GM18502 (cell line): ENCODE results near the gene MAS1.
A peak's percentile ranks its signal among the peaks of the same experiment; 100 is the strongest.
"Not testable (repeated sequence)": the region's sequence is repeated elsewhere in the genome, so short reads cannot be mapped to it uniquely, and the experiment has no call there.

Experiments used
- ATAC-seq: cut with Tn5 transposase; IDR thresholded peaks from one replicate; pipeline ENCODE4 v1.9.1; 2021; ENCODE audit warnings: mild to moderate bottlenecking; ENCODE audit not compliant: unreplicated experiment, poor library complexity

Gene MAS1

DNA sequence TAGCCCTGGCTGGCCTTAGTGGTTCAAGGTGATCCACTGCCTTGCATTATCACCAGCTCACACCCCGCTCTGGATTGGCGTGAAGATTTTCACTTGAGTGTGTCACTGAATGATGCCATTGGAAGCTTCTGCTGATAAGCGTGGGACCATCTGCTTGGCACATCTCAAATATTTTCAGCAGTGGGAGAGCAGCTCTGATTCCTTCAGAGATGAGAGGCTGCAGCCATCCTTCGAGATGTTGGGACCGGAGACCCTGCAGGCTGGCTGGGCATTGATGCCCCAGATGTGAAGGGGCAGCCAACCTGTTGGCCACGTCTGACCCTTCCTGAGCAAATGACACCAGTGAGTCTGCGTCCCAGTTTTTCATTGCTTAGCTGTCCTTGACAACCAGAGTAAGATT, at the start of gene MAS1:
Gene MAS1, plus strand, starts transcription at position 197 of the 400 bp plus-strand sequence. CDS start 15,968 bp downstream, outside the sequence.
- ATAC-seq = no peak

DNA sequence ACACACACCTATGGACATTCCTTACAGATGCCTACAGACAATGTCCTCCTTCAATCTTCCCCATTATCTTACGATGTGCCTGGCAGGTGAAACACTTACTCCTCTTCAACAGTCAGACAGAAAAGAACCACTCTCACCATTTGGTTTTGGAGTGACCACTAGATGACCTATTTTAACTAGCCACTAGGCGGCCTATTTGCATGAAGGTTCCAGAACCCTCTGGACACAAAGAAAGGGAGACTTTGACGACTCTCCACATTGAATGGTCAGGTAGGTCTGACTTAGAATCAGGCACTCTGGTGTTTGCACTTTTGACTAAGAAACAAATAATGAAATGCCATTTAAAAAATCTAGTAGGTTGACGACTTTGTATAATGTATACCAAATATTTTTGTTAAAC, 48.8 kb upstream of the MAS1 start:
- ATAC-seq = no peak

DNA sequence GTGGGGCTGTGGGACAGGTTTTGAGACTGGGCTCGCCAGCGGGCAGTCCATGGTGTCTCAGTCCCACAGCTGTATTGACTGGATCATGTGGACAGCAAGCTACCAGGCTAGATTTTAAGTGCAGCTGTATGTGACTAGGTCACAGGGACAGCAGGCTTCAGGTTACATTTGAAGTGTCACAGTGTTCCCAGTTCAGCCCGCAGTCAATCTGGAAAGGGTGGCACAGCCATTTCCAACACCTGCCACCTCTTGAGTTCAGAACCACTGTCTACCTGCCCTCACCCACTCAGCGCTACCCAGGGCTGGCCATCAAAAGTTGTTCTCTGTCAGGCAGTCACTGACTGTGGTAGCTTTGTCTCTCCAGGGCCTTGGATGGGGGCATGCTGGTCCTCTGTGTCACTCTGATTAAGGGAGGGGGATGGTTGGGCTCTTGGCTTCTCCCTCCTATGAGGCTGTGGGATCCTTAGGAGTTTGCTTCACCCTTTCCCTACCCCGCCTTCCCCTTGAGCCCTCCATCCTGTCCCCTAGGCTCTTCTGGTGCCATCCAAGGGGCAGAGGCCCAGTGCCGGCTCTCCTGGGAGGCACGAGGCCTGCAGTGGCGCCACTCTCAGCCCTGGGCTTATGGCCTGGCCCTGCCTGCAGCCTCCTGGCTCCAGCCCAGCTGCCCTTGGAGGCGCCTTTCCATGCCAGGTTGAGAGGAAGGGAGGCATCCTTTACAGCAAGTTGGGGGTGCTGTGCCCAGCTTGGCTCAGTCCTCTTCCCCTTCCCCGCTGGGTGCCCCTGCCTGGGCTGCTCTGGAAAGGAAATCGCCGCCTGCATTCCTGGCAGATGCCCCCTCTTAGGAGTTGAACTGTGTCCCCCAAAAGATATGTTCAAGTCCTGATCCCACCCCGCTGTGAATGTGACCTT, 45.8 kb upstream of the MAS1 start:
- ATAC-seq = no peak

DNA sequence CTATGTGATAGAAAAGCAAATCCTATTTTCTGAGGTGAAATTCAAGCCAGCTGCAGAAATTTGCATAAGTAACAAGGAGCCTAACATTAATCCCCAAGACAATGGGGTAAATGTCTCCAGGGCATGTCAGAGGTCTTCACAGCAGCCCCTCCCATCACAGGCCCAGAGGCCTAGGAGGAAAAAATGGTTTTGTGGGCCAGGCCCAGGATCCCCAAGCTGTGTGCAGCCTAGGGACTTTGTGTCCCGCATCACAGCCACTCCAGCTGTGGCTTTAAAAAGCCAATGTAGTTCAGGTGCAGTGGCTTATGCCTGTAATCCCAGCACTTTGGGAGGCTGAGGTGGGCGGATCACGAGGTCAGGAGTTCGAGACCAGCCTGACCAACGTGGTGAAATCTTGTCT, 42.2 kb upstream of the MAS1 start:
- not testable (repeated sequence) for ATAC-seq

DNA sequence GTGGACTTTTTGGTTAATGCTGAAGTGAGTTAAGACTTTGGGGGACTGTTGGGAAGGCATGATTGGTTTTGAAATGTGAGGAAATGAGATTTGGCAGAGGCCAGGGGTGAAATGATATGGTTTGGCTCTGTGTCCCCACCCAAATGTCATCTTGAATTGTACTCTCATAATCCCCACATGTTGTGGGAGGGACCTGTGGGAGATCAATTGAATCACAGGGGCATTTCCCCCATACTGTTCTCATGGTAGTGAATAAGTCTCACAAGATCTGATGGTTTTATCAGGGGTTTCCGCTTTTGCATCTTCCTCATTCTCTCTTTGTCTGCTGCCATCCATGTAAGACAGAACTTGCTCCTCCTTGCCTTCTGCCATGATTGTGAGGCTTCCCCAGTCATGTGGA, 40.9 kb upstream of the MAS1 start:
- ATAC-seq = not testable (repeated sequence)

DNA sequence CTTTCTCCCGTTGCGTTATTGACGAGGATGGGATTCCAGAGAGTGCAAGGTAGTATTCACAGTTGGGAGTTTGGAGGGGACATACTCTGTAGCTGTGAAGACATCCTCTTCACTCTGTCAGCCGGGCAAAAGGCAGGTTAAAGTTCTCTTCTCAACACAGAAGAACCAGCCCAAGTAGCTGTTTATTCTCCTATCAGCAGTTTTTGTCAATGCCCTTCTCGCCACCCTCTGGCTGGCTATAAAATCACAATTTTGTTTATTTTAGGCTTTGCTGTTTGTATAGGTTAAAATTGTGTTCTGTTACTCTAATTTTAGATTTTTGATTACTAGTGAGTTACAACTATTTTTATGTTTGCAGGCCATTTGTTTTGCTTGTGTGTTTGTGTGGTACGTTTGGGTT, 37.9 kb upstream of the MAS1 start:
- ATAC-seq = no peak

DNA sequence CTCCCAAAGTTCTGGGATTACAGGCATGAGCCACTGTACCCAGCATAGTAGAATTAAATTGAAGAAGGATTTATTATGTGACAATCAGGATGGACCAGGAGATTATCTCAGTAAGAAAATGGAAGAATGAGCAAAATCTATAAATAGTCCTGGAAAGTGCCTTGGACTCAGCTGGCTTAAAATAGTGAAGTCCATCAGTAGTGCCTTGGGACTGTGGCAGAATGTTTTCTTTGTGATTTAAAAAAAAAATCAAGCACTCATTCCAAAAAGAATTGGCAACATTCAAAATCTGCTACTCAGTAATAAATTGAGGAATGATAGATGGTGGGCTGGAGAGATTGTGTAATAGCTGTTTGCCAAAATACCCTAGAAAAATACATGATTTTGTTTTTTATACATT, 37.0 kb upstream of the MAS1 start:
- ATAC-seq = no peak

DNA sequence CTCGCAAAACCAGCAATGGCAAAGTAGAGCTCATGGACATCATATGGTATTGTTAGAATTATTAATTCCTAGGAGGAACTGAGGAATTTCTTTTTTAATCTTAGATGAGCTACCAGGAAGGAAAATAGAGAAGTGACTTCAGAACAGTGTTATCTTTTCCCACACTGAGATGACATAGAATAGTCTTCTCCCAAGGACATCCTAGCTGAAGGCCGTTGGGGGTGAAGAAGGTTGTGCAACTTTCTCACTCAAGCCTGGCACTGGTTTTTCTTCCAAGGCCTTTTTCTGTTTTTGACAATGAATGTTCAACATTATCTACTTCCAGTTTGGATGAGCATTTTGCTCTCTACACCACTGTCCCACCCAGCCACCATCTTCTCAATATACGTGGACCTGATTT, 35.8 kb upstream of the MAS1 start:
- ATAC-seq = no peak

DNA sequence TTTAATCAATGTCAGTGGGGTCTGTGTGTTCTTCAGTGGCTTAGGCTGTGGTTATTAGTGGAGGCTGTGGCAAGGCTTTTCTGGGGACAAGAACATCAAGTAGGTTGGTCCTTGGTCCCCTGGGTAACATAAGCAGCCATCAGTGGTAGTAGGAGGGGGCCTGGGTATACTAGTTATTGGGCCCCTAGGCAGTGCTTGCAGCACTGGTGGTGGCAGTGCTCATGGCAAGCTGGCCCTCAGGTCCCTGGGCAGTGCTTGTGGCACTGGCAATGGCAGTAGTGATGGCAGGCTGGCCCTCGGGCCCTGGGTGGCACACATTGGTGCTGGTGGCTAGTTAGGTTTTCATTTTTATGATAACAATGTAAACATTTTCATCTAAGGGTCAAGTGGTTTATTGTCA, 32.5 kb upstream of the MAS1 start:
- no peak for ATAC-seq

DNA sequence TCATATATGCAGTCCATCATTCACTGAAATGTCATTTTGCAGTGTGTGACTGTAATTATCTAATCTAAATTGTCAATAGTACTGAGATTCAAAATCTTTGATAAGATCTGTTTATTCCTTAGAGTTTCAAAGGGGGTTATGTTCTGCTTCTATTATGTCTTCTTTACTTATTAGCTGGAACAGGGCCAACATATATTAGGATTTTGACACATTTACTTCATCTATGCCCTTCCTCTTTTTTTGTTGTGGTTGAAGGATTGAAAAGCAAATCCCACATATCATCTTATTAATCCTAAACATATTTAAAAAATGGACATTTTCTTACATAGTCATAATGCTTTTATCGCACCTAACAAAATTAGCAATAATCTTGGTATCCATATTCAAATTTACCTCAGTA, 30.3 kb upstream of the MAS1 start:
- no peak for ATAC-seq

DNA sequence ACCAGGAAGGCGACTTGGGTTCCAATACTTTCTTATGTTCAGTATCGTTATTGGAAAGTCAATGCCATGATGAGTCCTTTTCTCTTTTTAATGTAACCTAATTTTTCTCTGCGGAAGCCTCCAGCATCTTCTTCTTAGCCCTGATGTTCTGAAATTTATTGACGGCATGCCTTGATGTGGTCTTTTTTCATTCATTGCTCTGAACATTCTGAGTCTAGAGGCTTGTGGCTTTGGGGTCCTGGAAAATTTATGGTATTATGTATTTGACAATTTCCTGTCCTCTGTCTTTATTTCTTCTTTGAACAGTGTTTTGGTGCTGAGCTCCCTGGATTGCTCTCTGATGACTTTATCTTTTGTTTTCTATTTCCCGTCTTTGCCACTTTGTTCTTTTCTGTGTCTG, 28.7 kb upstream of the MAS1 start:
- ATAC-seq = no peak

DNA sequence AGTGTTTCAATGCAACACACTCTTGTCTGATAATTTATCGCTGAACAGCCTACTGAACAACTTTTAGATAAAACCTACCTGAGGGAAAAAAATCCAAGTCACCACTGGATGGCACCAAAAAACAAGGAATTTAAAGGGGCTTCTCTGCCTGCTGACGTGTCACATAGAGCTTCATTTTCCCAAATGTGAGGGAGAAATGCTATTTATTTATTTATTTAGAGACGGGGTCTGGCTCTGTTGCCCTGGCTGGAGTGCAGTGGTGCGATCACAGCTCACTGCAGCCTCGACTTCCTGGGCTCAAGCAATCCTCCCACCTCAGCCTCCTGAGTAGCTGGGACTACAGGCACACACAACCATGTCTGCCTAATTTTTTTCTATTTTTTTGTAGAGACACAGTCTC, 27.4 kb upstream of the MAS1 start:
- ATAC-seq = peak; percentile 62

DNA sequence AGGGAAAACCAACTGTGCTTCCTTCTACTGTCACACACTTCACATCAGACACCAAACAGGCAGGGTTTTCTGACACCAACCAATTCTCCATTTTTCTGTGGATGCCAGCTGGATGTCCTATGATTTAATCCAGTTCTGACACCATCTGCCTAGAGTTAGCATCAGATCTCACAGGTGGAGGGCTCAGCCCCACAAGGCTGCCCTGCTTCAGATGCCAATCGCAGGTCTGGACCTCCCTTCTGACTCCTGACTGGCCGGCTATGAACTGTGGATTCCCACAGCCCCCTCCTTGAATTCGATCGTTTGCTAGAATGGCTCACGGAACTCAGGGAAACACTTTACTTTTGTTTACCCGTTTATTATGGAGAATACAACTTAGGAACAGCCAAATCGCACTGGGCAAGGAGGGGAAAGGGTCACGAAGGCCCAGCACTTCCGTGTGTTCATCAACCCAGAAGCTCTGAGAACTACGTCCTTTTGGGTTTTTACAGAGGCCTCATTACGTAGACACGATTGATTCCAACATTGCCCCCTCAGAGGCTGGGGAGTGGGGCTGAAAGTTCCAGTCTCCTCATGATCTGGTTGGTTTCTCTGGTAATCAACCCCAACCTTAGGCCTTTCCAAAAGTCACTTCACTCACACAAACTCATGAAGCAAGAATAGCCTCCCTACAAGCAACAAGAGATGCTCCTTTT, 25.4 kb upstream of the MAS1 start:
- no peak for ATAC-seq

DNA sequence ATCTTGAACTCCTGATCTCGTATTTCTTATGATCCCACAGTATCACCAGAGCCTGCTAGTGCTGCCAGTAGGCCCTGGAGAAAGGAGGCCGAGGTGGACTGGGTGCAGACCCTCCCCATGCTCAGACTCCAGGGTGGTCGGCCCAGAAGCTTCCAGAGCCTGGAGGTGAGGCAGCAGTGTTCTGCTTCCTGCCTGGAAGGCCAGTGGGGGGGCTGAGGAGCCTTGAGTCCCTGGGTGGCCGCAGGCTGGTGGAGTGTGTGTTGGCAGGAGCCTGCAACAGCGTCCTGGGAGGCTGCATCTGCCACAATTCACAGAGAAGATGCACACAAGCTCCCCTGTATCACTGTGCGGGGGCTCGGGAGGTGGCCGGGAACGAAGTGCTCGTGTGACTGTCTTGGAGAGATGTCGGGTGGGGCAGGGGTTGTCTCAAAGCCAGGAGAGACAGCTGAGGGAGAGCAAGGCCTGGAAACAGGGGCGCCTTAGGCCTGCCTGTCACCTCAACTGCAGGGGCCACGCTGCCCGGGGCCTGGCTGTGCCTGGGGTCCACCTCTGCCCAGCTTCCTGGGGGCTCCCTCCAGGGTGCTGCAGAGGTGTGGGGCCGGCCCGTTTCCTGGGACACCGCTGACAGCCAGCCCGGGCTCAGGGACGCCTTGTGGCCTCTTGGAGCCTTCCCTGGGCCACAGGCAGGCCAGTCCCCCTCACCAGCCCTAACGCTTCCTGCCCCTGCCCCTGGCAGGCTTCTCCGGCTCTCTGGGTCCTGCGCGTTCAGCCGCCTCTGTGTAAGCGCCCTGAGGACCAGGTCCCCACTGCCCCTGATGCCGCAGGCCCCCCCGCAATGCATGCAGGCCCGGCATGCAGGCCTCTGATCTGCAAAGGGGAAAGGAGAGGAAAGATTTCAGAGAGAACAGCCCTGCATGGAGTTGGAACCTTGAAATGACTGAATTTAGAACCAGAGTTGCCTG, 24.2 kb upstream of the MAS1 start:
- ATAC-seq = no peak

DNA sequence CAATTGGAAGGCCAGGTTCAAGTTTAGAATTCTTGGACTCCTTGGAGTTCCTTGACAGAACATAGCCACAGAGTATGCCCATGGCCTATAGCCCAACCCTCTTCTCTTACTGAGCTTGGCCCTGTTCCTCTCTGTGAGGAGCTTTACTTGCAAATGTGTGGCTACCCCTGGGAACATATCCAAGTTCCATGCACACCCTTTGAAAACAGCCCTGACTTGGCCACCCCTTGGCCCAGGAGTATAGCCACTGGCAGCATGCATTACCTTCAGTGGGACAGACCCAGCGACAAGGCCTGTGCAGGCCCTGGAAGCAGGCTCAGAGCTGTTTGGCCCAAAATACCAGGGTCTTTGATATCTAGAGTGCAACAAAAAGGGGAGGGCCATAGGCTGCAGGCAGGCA, 19.5 kb upstream of the MAS1 start:
- no peak for ATAC-seq

DNA sequence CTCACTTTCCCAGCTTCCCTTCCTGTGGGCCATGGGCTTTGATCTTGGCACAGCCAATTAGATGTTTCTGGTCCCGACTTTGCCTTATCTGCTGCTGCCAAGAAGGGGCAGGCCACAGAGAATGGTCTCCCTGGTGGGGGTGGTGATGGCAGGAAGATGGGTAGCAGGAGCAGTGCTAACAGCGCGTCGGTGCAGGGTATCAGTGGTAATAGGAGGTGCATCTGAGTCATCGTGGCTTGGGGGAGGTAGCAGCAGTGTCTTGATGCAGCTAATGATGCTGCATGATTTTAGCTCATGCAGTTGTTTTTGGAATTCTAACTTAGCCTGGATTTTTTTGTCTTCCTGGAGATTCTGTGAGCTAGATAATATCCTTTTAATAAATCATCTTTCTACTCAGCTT, 18.9 kb upstream of the MAS1 start:
- no peak for ATAC-seq

DNA sequence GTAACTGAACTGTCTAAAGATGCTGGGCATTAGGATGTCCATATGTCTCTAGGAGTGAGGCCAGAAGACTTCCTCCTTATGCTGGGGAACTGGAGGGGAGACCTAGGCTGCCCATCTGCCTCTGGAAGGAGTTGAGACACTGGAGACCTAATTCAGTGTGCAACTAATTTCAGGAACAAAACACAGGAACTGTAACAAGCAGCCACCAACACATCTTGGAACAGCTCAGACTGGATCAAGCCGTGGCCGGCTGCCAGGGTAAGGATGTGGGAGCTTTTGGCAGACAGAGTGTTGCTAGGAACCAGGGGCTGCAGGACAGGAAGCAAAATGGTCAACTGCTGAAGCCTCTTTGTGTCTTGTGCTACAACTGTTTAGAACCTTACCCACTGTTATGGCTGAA, 16.4 kb upstream of the MAS1 start:
- no peak for ATAC-seq

DNA sequence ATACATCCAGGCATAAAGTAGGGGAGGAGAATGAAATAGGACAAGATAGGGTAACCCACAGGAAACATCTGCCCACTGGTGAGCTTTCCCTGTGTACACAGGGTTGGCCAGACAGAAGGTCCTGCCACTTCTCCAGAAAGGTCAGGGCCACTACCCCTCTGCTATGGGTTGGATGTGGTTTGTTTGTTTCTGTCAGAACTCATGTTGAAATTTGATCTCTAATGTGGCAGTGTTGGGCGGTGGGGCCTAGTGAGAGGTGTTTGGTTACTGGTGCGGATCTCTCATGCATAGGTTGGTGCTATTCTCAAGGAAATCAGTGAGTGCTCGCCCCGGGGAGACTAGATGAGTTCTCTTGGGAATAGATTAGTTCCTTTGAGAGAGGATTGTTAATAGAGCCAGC, 15.6 kb upstream of the MAS1 start:
- no peak for ATAC-seq

DNA sequence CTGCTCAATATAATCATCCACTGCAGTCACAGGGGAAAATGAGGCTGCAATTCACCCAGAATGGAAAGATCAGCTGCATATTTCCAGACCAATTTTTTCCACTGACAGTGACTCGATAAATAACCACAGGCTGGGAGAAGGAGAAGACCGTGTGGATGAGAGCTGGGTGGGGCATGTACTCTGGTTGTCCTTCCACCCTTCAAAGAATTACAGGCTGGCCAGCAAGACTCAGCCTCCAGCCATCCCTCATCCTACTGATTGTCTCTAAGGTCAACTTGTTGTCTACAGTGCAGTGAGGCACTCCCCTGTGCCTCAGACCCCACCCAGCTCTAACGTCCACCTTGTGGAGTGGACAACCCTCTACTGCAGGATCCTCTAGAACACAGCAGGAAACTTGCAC, 14.5 kb upstream of the MAS1 start:
- no peak for ATAC-seq

DNA sequence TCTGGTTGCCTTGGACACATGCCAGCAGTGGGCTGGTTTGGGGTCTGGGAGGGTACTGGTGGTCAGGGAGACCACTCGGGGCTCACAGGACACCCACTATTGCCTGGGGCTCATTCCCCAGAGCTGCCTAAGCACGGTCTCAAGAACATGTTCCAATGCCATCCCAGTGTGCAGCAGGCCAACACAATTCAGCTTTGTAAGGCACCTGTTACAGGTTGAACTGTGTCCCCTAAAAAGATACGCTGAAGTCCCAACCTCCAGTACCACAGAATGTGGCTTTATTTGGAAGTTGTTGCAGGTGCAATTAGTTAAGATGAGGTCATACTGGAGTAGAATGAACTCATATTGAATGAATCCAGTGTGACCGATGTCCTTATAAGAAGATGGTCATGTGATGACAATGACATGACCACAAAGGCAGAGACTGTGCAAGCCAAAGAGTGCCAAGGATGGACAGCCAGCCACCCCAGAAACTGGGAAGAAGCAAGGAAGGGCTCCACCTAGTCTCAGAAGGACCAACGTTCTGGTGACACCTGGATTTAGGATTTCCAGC, 13.5 kb upstream of the MAS1 start:
- no peak for ATAC-seq
